ENCODE results near the gene KCNK16. TPM values are rescaled to one million over a fixed set of nuclear protein-coding genes. Genes with fewer than 3 reads are reported as not detected.

KCNK16 gene
- total and polyA plus RNA-seq, 7 donors = not detected

DNA sequence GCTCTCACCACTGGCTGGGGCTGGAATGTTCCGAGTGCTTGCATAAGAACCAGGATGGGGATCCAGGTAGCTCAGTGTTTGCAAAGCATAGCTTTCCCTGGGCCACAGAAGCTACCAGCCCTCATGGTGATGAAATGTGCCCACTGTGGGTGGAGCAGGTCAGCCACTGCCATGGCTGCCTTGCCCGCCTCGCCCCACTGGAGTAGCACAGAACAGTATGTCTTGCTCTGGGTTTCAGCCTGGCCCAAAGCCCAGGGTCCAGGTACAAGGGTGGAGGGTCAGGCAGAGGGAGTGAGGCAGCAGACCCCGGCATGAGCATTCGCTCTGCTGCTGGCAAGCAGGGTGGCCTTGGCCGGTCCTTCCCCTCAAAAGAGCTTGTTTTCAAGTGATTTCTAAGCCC, 43.0 kb downstream of the KCNK16 start:
- TF ChIP-seq POLR2A (IDR thresholded peaks at IDR 0.05) (no peak), POLR2AphosphoS5 (IDR thresholded peaks at IDR 0.05) (no peak), EP300 (IDR thresholded peaks at IDR 0.05) (no peak)
- TF ChIP-seq, protein P1, sequence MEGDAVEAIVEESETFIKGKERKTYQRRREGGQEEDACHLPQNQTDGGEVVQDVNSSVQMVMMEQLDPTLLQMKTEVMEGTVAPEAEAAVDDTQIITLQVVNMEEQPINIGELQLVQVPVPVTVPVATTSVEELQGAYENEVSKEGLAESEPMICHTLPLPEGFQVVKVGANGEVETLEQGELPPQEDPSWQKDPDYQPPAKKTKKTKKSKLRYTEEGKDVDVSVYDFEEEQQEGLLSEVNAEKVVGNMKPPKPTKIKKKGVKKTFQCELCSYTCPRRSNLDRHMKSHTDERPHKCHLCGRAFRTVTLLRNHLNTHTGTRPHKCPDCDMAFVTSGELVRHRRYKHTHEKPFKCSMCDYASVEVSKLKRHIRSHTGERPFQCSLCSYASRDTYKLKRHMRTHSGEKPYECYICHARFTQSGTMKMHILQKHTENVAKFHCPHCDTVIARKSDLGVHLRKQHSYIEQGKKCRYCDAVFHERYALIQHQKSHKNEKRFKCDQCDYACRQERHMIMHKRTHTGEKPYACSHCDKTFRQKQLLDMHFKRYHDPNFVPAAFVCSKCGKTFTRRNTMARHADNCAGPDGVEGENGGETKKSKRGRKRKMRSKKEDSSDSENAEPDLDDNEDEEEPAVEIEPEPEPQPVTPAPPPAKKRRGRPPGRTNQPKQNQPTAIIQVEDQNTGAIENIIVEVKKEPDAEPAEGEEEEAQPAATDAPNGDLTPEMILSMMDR (IDR thresholded peaks at IDR 0.05) = no peak
- intact Hi-C loops (cut with DNase I) = no loop called here
- no peak overlapping the region for H3K27ac ChIP-seq
- WGBS, 2 donors = 89 to 92% methylated on average over 6 of the region's 6 CpGs
- H3K9me3 ChIP-seq = no peaks in the 10 kb centered on the region
- no peak overlapping the region for H3K4me3 ChIP-seq
- no peaks in the 10 kb centered on the region for H3K36me3 ChIP-seq
- DNase-seq = no peak
- H3K27me3 ChIP-seq = no peaks in the 10 kb centered on the region
- H3K4me1 ChIP-seq = no peaks in the 10 kb centered on the region

DNA sequence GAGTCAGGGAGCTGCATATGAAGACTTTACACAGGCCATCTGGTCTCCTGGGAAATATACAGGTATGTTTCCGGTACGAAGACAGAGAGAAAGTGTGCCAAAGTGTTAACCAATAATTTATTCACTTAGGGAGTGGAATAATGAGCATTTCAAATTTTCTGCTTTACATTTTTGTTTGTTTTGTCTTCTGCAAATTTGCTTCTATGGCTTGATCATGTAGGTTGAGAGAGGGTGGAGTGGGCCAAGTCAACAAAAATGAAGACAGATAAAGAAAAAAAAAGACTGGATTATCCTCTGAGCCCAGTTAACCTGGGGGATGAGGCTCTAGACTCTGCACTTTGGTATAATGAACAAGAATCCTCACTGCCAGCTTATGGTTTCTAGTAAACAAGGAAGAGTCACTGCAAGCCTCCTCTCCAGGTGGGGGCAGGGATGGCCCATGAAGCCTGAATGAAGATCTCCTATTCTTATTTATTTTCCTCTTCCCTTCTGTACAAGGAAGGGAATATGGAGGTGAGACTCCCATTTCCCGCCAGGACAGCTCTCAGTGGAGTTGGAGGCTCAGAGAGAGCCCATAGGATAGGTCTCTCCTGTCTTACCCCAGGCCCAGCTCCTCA, 46.0 kb downstream of the KCNK16 start:
- H3K9me3 ChIP-seq = no peaks in the 10 kb centered on the region
- H3K27me3 ChIP-seq = no peaks in the 10 kb centered on the region
- DNase-seq = no peak
- no peaks in the 10 kb centered on the region for H3K4me1 ChIP-seq
- H3K36me3 ChIP-seq = no peaks in the 10 kb centered on the region
- intact Hi-C loops (cut with DNase I) = no loop called here
- WGBS, 2 donors = 55 to 76% methylated on average over 3 of the region's 3 CpGs
- H3K4me3 ChIP-seq = no peak overlapping the region
- TF ChIP-seq POLR2AphosphoS5 (IDR thresholded peaks at IDR 0.05) (no peak), POLR2A (IDR thresholded peaks at IDR 0.05) (no peak), EP300 (IDR thresholded peaks at IDR 0.05) (no peak)
- TF ChIP-seq, protein P1 (IDR thresholded peaks at IDR 0.05) = no peak
- no peak overlapping the region for H3K27ac ChIP-seq

DNA sequence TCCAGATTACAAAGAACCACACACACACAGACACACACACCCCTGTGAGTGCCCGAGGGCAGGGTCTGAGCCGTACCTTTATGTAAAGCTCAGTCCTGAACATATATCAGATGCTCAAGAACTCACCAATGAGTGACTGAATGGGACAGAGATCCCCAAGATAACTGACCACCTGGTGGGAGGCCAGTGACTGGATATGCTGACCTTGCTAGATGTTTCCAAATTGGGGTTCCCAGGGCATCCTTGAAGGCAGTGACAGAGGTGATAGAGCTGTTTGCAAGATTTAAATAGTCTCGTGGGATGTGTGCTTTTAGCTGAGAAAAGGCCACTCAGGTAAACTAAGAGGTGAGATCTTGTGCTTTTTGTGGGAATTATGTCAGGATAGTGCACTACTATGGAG, 47.6 kb downstream of the KCNK16 start:
- no peak for DNase-seq
- no peak overlapping the region for H3K4me3 ChIP-seq
- WGBS, 2 donors = 90 to 93% methylated on average over 3 of the region's 3 CpGs

DNA sequence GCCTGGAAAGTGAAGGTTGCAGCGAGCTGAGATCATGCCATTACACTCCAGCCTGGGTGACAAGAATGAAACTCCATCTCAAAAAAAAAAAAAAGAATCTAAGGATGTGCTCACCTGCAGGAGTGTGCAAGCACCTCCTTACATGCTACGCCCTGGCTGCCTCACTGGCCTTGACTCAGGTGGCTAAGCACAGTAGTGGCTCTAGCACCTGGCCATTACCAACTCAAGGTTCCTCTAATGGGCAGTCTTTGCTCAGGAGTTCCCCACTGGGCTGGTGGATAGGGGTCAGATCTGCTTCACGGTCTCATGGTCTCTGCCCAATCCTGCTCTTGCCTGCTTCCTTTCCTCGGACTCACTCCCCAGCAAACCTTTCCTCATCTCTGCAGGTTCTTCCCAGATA, 48.0 kb downstream of the KCNK16 start:
- no peak overlapping the region for H3K4me3 ChIP-seq
- WGBS, 2 donors = 70 to 80% methylated on average over 4 of the region's 4 CpGs
- intact Hi-C loops (cut with DNase I) = no loop called here
- TF ChIP-seq POLR2AphosphoS5 (IDR thresholded peaks at IDR 0.05) (no peak), POLR2A (IDR thresholded peaks at IDR 0.05) (no peak), EP300 (IDR thresholded peaks at IDR 0.05) (no peak)
- TF ChIP-seq, protein P1 (IDR thresholded peaks at IDR 0.05) = no peak
- H3K9me3 ChIP-seq = no peaks in the 10 kb centered on the region
- no peaks in the 10 kb centered on the region for H3K36me3 ChIP-seq
- H3K4me1 ChIP-seq = no peaks in the 10 kb centered on the region
- DNase-seq = no peak
- no peak overlapping the region for H3K27ac ChIP-seq
- no peaks in the 10 kb centered on the region for H3K27me3 ChIP-seq

More for the DNA sequence above, 47.6 kb downstream of the KCNK16 start:
- intact Hi-C loops (cut with DNase I) = no loop called here
- Histone ChIP-seq H3K4me1 (no peaks in the 10 kb centered on the region), H3K9me3 (no peaks in the 10 kb centered on the region), H3K27me3 (no peaks in the 10 kb centered on the region), H3K27ac (no peak overlapping the region), H3K36me3 (no peaks in the 10 kb centered on the region)
- TF ChIP-seq, protein P1 (IDR thresholded peaks at IDR 0.05) = no peak
- TF ChIP-seq EP300 (IDR thresholded peaks at IDR 0.05) = no peak

DNA sequence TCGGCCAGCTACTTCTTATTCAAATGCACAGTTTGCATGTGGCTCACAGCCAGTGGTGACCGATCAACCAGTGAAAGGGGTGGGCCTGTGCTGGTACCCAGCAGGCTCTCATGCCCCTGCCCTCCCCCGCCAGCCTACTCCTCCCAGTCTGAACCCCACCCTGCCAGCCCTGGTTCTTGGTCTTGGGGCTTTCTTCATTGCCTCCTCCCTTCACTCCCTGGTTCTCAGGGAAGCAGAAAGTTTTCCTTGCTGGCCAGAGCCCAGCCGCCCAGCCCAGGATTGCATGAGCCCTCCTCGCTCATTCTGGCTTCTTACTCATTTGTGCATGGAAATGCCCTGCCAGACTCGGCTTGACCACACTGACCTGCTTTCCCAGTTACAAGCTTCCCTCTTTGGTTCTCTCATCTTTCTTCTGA, 49.1 kb downstream of the KCNK16 start:
- 47 to 69% methylated on average over 6 of the region's 6 CpGs for WGBS, 2 donors
- DNase-seq = no peak
- H3K27me3 ChIP-seq = no peaks in the 10 kb centered on the region
- no peaks in the 10 kb centered on the region for H3K4me1 ChIP-seq
- intact Hi-C loops (cut with DNase I) = no loop called here
- no peaks in the 10 kb centered on the region for H3K36me3 ChIP-seq
- H3K4me3 ChIP-seq = no peak overlapping the region
- H3K27ac ChIP-seq = no peak overlapping the region
- no peaks in the 10 kb centered on the region for H3K9me3 ChIP-seq
- TF ChIP-seq, protein P1 (IDR thresholded peaks at IDR 0.05) = no peak
- TF ChIP-seq POLR2A (IDR thresholded peaks at IDR 0.05) (no peak), EP300 (IDR thresholded peaks at IDR 0.05) (no peak), POLR2AphosphoS5 (IDR thresholded peaks at IDR 0.05) (no peak)
